GM19239 (cell line): ENCODE data around the gene WWOX.
A peak's percentile ranks its signal among the peaks of the same experiment; 100 is the strongest.
"Not testable (repeated sequence)": the region's sequence is repeated elsewhere in the genome, so short reads cannot be mapped to it uniquely, and the experiment has no call there.

Experiments
- DNase-seq: peaks from one replicate; pipeline ENCODE4 v3.0.0; 2011; ENCODE audit warnings: low spot score; ENCODE audit not compliant: insufficient read length
- FAIRE-seq: peaks from 2 replicates; lab custom pipeline; 2011; peaks lifted over from hg19 to GRCh38; lab: Jason Lieb, UNC

The WWOX gene

DNA sequence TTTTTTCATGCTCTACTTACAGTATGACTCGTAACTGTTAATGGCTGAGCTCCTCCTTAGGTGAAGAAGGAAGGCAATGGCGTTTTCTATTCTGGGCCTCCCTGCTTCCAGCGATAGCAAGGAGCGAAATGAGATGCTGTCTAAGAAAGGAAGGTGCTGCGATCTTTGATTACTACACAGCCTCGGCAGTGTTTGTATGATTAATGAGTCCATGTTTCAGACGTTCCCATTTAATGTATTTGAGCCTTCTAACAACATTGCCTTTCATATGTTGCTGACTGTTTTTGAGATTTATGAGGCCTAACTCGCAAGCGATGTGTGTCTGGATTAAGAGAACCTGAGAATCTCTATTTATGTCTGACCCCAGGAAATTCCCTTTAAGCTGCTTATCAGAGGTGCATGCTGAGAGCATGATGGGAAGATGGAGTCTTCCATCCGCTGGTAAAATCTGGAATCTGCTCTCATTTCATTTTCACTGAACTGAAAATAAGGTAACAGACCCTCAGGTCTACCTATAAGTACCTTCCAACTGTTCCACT is 403.4 kb downstream of the WWOX start:
- FAIRE-seq (no peak), DNase-seq (no peak)

DNA sequence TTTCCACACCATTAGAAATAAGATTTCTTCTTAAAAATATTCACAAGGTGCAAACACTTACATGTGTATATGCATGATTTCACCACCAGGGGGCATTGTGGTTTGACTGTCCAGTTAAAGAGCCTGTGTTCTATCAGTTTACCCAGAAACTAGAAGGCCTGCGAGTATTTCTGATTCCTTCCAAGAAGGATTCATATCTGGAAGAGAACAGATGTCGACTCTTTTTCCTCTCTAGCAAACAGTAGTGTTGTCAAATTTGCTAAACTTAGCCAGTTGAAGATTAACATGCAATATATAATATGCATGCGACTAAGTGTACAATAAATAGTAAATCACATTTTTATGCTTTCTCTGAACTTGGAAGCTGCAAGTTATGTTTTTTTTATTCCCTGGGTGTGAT is 404.1 kb downstream of the WWOX start:
- DNase-seq, result peak; percentile 9
- FAIRE-seq, result peak; percentile 60

DNA sequence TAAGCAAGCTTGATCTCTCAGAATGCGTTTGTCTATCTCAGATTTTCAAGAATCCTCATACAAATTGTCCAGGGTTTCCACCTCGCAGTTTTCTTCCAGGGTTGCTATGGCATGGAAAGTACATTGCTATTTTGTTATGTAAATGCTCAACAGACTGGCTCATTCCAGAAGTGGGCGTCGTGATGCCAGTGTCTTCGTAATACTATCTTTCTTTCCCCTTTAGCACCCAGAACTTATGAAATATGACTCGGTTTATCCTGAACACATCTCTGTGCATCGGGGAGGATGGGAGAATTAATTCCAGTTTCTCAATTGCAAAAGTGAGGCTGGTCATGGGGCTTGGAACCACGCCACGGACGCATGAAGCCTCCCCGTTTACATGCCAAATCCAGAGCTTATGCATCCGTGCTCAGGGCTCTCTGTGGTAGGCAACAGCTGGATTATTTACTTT is 405.0 kb downstream of the WWOX start:
- FAIRE-seq, result no peak
- DNase-seq, result no peak

DNA sequence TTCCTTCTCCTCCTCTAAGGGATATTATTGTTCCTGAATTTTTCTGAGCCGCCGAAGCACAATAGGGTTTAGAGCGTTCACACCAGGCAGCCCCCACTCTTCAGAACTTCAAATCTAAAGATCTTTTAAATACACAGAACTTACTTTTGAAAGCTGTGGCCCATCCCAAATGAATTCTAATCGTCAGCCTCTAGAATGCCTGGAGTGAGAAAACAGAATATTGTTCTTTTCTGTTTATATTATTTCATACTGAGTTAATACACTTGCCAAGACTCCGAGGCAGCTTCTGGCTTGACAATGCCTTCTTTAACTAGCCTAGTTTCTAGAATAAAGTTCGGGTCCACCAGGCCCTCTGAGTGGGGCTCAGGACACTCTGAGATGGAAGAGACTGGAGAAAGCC is 405.6 kb downstream of the WWOX start:
- DNase-seq (no peak), FAIRE-seq (no peak)

DNA sequence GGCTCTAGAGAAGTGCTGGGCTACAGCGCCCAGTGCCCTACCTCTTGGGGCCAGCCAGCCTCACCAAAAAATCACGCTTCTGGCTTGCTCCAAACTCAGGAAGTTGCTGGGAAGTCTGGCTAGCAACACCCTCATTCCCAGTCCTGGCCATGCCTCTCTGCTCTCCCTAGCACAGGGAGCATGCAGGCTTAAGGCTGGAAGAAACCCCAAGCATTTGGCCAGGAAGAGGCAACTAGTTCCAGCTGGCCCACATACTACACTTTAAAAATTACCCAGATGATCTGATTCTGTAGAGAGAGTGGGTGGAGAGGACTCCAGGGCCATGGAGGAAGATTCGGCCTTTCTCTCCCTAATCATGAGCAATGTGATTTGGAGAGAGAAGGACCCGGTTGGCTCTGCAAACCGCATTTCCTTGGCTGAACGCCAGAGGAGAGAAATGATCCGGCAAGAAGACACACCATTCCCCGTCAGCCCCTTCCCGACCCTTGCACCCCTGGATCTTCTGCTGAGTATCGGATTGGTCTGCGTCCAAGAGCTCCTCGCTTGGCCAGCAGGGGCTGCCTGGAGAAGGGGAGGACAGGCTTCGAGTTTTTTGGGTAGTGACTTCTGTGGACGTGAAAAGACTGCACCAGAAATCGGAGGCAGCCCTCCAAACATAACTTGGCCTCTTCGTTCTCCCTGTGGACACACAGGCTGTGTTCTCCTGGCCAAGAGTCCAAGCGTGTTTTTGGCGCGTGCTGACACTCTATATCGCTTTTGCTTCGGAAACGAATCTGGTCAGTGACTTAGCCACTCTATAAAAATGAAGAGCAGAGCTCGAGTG is 406.3 kb downstream of the WWOX start:
- DNase-seq, result no peak
- FAIRE-seq, result no peak

DNA sequence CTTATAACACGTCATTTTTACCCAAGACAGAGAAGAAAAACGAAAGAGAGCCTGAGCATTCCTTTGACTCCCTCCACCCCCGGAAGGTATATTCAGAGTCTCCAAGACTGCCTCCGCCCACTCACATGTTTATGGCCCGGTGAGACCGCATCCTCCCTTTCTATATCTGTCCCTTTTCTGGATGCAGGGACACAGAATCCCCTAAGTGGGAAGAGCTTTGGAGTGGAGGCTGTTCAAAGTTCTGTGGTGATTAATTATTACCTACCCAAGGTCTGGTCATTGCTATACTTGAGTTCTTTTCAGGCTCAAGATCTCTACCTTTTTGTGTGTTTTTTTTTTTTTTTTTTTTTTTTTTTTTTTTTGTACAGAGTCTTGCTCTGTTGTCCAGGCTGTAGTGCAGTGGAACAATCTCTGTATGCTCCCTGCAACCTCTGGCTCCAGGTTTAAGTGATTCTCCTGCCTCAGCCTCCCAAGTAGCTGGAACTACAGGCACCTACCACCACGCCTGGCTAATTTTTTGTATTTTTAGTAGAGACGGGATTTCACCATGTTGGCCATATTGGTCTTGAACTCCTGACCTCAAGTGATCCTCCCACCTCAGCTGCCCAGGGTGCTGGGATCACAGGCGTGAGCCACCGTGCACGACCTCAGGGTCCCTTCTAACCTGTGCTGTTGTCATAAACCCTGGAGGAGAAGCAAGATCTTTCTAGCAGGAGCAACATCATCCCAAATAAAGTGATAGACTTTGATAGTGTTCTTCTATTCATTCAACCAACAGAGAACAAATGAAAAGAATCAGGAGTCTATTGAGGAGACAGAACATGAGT is 407.1 kb downstream of the WWOX start:
- FAIRE-seq (no peak), DNase-seq (no peak)

DNA sequence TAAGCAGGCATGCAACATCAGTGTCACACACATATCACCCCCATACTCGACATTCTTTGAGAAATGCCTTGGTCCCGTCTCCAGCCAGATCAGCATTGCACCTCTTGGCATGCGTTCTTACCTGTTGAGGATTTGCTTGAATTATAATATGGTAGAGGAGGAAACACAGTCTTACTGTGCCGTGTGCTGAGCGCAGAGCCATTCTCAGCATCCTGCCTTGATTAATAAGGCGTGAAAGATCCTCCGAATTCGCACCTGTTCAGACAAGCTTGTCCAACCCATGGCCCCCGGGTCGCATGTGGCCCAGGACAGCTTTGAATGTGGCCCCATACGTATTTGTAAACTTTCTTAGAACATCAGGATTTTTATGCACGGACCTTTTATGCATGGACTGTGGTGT is 408.1 kb downstream of the WWOX start:
- no peak for DNase-seq
- no peak for FAIRE-seq

DNA sequence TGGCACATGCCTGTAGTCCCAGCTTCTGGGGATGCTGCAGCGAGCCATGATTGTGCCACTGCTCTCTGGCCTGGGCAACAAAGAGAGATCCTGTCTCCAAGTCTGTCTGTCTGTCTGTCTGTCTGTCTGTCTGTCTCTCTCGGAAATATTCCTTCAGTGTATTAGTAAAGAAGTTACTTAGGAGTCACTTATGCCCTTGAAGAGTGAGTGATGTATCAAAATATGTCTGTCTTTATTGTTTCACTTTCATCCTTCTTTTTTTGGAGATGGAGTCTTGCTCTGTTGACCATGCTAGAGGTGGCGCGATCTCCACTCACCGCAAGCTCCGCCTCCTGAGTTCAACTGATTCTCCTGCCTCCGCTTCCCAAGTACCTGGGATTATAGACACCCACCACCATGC is 410.5 kb downstream of the WWOX start:
- no peak for FAIRE-seq
- DNase-seq, result no peak

DNA sequence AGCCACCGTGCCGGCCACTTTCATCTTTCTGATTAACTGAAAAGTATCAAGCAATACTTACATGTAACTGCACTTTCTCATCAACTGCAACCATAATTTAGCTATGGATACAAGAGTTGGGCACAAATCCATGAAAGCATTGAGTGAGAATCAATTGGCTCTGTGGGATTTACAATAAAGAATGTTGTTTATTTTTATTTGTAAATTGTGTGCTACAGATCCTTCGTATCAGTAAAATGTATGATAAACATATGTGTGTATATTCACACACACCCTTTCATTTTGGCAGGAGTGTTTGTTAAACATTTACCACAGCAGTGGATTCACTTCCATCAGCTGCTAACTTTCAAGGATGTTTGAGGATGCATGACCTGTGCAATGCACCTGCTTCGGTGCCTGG is 411.0 kb downstream of the WWOX start:
- FAIRE-seq (no peak), DNase-seq (no peak)

DNA sequence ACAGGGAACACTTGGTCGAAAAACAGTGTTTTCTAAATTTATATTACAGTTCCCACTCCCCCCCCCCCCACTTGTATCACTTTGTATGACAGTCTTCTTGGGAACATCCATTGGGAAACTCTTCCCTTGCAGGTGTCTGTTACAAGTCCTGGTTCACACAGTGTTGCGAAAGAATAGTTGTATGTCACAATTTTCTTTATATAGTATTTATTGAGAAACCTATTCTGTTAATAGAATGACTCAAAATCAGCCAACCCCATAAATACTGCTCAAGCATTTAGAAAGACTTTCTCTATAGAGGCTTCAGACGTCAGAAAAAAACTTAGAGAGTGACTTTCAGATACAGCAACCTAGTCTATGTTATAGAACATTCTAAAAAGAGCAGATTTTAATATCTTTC is 414.4 kb downstream of the WWOX start:
- FAIRE-seq, result no peak
- DNase-seq, result no peak

DNA sequence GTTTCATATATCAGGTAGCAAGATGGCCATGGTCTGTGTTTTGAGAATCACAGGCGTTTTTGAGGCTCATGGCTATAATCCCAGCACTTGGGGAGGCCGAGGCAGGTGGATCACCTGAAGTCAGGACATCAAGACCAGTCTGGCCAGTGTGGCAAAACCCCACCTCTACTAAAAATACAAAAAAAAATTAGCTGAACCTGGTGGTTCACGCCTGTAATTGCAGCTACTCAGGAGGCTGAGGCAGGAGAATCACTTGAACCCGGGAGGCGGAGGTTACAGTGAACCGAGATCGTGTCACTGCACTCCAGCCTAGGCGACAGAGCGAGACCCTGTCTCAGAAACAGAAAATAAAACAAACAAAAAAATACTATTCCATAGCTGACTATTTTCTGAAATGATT is 415.4 kb downstream of the WWOX start:
- DNase-seq, FAIRE-seq: not testable (repeated sequence)

DNA sequence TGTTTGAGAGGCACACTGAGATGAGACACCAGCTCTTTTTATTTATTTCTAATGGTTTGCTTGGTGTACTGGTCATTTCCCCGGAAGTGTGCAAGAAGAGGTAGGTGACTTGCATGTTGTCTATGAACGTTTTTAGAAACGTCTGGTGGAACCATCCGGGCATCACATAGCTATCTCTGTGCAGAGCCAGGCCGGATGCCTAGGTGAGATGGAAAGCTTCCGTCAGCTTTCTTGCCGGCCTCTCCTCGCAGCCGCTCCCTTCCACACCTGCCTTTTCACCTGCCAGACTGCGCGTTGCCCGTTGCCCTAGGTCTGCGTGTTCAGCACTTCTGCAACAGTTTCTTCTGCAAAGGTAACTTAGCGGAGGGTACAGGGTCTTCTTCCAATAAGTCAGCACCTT is 416.0 kb downstream of the WWOX start:
- no peak for DNase-seq
- FAIRE-seq, result no peak

DNA sequence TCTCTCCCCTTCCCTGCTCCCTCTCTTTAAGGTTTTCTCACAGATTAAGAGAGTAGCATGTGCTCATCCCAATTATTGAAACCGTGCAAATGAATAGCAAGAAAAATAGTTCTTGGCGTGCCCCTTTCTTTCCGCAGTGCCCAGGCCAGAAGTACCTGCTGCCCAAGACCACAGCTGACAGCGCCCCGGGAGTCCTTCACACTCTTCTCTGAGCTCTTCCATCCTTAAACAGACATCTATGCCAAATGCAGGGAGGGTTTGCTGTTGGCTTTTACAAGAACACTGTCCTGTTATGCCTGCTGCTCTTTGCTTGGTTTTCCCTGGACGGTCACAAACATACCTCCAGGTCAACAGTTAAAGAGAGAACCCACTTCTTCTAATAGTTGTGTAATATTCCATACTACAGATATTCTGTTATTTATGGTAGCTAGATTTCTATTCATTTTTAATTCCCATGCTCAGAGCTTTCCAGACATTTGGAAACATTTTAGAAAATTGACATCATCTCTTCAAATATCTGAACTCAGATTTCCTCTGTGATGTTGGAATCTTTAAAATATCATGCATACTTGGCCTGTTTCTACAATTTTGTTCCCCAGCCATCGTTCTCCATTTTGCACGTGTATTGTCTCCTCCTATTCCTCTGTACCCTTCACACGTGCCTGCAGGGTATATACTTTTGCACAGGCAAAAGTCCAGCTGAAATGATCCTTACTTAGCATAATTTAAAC is 416.7 kb downstream of the WWOX start:
- FAIRE-seq (no peak), DNase-seq (no peak)

DNA sequence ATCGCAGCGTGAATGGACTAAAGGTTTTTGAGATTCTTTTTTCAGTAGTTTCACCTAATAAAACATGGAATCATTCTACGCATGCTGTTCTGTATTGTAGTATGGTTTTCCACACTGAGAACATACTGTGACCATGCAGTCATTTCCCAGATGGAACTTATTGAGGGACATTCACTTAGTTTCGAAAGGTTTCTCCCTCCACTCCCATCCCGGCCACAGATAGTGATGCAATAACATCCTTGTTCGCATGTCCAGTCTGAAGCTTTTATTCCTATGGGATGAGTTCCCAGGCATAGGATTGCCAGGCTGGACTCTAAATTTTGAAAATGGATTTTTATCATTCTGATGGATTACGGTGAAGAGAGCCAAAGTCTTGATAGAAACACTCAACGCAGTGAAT is 420.4 kb downstream of the WWOX start:
- DNase-seq, result no peak
- no peak for FAIRE-seq

DNA sequence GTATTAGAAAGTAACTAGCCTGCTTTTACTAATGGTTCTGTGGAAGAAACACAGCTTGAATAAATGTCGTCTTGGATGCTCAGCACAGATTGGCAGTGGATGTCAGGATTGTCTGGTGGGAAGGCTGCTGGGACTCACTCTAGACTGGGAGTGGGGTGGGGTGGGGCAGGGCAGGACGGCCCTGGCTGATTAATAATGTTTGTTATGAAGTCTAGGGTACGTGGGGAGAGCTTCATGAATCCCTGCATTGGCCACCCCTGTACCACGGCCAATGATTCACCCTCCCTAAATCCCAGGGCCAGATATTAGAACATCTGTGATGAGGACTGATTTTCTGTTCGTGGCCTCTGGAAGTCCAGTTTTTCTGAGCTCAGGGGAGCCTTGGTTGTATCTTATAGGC is 421.0 kb downstream of the WWOX start:
- DNase-seq, result no peak
- FAIRE-seq, result no peak

DNA sequence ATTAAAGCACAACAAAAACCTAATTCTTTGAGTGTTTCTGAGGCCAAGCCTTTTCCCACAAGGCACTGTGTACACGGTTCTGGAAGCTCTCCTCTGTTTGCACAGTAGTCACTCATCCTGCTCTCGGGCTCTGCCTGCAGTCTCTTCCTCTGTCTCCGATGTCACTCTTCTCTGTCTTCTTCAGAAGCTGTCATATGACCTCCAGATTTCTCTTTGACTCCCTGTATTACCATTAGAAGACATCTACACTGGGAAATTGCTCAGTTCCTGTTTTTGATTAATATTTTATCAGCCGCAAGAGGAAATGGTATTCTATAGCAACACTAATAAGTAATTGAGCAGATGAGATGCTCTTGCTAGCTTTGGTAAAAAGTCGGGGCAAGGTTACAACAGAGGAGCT is 422.9 kb downstream of the WWOX start:
- FAIRE-seq (no peak), DNase-seq (peak; percentile 12)

DNA sequence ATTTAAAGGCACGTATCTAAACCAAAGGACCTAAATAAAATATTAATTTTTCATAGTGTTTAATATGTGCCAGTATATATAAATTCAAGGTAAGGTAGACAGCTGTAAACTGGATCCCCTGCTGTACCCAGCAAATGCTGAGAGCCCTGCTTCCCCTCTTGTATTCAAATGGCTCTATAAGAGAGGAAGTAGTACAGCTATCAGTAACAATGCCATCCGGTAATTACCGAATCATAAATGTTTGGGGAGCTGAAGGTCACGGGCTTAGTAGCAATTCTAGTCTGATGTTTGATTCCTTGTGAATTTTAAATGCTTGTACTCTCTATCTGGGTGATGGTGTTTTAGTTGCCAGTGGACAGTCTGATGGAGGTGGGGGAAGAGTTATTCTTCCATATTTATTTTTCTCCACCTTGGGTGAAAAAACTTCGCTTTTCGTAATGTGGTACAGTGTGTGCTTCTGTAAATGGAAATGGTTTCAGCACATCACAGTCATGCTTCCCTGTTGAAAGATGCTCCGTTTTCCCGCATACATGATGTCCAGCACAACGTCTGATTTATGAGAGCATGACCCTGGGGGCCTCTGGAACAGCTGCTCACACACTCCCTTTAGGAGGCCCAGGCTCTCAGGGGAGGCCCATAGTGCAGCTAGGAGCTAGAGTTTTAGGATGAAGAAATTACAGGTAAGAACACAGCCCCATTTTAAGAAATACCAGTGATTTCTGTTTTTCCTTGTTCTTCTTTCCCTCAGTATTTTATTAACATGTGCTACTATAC is 423.9 kb downstream of the WWOX start:
- no peak for DNase-seq
- FAIRE-seq, result no peak

DNA sequence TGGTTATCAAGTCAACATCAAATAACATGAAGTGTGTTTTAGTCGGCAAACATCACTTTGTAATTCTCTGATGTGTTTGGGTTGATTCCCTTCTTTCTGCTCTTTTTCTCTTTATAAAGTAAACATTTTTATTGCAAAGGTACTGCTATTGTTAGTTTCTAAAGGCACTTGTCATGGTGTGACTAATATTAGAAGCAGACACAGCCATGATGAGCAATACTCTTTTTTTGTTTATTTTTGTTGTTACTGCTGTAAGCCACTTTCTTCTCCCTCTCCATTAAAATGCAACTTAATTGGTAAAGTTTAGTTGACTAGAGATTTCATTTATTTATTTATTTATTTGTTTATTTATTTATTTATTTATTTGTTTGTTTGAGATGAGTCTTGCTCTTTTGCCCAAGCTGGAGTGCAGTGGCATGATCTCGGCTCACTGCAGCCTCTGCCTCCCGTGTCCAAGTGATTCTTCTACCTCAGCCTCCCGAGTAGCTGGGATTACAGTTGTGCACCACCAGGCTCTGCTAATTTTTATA is 424.7 kb downstream of the WWOX start:
- DNase-seq, result no peak
- no peak for FAIRE-seq

DNA sequence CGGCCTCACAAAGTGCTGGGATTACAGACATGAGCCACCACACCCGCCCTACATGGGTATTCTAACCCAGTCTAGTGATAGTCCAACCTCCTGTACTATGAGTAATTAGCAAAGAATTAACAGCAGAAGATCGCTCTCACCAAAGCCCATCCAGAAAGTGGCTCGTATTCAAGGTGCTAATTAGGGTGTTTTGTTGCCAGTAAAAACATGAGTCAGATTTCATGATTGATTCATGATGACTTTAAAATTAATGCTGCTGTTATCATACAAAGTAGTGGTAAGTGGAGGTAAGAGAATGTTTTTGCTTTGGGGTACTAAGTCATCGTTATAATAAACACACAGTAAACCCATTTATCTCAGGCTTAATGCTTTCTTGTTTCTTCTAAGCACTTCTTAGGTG is 428.8 kb downstream of the WWOX start:
- DNase-seq (no peak), FAIRE-seq (no peak)

DNA sequence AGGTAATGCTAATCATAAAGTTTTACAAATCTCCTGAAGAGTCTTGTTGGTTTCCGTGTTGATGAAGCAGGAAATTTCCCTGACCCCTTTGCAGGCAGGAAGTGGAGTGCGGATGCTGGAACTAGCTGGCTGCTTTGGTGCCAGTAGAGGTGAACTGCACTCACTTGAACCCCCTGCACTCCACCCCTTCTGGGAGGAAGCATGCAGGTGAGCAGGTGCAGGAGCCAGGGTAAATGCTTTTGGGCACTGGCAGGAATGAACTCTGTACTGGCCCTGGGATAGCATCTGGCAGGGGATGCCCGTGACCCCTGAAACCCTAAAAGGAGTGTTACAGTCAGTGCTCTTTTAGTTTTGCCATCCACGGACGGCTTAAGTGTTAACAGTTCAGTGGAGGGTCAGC is 430.4 kb downstream of the WWOX start:
- FAIRE-seq (no peak), DNase-seq (no peak)
